SW480 (cell line): ENCODE data around the gene SYMPK.
A peak's percentile ranks its signal among the peaks of the same experiment; 100 is the strongest.

ENCODE experiments used
- DNase-seq: peaks from one replicate; pipeline ENCODE4 v3.0.0-alpha.2; 2016; ENCODE audit warnings: low spot score

The SYMPK gene

DNA sequence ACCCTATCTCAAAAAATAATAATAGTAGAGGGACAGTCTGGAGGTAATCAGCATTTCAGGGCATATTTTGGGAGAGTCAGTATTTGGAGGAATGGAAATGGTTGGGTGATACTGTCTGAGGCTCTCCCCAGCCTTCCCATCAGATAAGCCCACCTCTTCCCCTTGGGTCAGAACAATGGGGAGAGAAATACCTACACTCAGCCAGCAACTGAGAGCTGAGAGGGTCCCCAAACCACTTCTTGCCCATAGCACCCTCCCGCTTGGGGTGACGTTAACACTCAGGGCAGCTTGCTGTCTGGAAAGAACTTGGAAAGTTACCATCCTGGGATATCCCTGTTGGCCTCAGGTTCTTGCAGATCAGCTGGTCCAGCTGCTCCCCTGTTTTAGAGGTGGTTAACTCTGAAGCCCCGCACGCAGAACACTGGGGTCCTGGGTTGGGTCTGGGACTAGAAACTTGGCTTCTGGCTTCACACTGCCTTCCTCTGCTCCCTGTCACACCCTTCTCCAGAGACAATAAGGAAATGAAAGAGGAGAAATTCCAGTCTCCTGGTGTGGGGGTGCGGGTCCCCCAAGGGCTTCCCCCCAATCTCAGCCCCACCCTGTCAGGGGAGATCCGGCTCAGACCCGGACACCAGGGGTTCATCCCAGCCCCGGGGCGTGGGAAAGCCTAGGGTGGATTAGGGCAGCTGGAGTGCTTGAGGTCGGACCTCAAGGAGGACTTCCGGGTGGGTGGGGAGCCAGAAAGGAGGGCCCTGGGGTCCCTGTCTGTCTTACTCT, 3.6 kb upstream of the SYMPK start:
- no peak for DNase-seq

- no peak for DNase-seq
Observed at GRCh38 chr19:45865269-45865948, 2.5 kb upstream of the SYMPK start.

GRCh38 chr19:45864629-45865082, 1.7 kb upstream of the SYMPK start:
- DNase-seq = no peak

DNA sequence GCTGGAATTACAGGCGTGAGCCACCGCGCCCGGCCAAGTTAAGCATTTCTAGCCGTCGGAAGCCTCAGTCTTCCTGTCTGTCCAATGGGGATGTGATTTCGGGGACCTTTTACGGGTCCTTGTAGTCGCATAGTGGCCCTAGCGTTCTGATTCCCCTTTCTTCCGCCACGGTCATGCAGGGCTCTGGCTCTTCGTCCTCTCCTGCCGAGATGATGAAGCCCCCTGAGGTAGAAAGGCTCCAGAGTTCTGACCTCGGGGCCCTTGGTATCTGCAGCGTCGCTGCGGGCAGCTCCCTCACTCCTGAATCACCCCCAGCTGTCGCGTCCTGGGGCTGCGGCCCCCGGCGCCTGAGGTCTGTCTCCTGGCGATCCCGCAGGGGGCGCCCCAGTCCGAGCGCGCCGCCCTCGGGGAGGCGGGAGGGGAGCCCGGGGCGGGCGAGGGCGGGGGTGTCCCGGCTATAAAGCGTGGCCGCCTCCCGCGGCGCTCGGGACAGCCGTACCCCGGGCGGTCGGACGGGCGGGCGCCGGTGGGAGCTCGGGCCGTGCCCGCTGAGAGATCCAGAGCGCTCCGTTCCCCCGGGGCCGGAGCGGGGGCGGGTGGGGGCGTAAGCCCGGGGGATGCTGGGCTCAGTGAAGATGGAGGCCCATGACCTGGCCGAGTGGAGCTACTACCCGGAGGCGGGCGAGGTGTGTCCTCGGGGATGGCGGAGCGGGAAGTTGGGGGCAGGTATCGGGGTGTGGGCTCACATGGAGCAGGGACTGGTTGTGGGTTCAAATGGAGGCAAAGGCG, 1.1 kb upstream of the SYMPK start, which contains the start of gene FOXA3:
Gene FOXA3 (plus strand): TSS at position 487 of the 789 bp plus-strand sequence. CDS start 131 bp downstream, at position 618.
- peak; percentile 73 for DNase-seq

GRCh38 chr19:45863335-45863839, 440 bp upstream of the SYMPK start:
- DNase-seq = no peak

DNA sequence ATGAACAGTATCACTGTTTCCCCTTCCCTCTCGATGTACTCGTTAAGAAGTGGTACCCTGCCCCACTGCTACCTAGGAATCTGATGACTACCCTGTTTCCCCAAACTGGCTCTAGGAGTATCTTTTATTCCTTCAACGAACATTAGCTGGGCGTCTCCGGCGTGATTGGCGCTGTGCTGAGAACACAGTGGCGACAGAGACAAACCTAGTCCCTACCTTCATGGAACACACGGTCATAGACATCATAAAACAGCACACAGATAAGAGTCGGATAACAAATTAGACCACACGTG, 730 bp downstream of the SYMPK start:
- DNase-seq = no peak

DNA sequence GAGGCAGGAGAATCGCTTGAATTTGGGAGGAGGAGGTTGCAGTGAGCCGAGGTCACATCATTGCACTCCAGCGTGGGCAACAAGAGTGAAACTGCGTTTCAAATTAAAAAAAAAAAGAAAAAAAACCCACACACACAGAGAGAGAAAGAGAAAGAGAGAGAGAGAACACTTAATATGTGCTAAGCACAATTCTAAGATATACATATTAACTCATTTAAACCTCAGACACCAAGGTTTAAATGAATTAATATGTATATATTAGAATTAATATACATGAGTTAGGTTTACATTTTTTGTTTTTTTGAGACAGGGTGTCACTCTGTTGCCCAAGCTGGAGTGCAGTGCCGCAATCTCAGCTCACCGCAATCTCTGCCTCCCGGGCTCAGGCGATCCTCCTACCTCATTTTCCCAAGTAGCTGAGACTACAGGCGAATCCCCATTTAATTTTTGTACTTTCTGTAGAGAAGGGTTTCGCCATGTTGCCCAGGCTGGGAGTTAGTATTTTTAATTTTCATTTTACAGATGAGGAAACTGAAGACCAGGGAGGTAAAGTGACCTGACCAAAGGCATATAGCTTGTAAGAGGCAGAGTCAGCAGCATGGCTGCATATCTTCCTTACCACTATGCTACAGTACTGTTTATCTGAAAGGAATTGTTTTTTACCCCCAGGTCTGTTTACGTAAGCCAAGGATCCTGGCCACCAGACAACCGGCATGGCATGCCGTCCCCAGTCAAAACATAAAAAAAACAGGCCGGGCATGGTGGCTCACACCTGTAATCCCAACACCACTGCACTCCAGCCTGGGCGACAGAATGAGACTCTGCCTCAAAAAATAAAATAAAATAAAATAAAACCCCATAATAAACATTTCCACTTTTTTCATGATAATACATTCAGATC, 2.3 kb downstream of the SYMPK start:
- no peak for DNase-seq

DNA sequence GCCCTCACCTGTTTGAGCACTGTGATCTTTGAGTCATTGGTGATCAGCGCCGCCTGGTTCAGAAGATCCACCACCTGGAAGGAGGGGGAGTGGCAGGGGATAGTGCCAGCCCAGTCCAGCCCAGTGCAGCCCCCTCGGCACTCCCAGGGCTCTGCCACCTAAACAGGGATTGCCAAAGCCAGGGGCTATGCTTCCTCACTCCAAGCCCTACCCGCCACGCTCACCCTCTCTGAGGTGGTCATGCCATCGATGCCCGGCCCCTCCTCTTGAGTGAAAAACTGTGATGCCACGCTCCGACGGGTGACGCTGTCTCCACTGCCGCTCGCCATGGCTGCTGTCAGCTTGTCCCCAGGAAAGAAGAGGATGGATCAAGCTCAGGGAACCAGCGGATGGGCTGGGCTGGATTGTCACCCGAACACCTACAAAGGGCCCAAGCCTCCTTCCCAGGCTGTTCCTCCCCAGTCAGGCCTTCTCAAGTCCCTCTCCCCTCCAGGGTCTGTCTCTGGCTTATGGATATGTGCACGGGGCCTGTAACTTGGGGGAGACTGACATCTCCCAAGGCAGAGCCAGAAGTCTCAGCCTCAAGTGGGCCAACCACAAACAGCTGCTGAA, 8.7 kb downstream of the SYMPK start:
- DNase-seq = no peak

DNA sequence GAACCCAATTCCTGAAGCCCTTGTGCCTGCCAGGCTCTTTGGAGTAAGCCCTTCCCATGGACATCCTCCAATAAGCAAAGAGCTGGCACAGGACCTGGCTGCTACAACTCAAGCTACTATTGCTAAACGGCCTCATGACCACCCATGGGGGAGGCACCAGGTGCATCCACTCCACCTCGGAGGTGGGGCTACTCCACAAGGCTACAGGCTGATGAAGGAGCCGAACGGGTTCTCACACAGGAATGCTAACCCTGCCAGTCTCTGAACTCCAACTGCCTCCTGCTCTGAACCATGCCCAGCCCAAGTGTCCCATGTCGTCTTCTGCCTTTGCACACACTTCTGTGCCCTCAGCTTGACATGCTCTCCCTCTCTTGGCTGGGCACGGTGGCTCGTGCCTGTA, 10.0 kb downstream of the SYMPK start:
- no peak for DNase-seq

- DNase-seq = no peak
Observed at GRCh38 chr19:45852145-45852750, 10.7 kb downstream of the SYMPK start.

DNA sequence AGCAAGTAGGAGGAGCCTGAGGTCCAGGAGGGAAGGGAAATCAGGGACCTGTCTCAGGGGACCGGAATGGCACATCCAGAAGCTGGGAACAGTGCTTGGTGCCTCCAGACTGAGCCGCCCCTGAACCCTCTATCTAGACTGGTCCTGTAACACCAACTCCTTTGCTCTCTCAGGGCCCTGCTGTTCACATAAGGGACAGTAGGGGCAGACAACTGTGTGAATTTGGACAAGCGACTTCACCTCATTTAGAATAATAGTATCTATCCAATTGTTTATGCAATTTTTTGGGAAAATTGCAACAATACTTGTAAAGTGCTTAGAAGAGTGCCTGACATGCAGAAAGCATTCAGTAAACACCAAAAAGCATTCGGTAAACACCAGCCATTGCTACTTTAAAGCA, 14.0 kb downstream of the SYMPK start:
- no peak for DNase-seq

DNA sequence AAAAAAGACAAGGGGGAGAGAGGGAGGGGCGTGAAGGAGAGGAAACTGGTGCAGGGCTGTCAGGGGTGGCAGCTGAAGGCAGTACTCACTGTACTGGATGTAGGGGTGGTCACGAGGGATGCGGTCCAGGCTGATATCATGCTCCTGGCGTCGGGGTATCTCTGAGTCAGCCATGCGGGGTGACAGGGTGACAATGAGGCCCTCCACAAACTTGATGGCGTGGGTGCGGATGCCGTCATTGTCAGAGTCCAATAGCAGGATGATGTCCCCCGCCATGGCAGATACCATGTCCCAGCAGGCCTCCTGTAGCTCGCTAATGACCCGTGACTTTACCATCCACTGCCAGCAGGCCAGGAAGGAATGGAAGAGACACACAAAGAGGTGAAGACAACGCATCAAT, 15.3 kb downstream of the SYMPK start:
- DNase-seq = no peak

DNA sequence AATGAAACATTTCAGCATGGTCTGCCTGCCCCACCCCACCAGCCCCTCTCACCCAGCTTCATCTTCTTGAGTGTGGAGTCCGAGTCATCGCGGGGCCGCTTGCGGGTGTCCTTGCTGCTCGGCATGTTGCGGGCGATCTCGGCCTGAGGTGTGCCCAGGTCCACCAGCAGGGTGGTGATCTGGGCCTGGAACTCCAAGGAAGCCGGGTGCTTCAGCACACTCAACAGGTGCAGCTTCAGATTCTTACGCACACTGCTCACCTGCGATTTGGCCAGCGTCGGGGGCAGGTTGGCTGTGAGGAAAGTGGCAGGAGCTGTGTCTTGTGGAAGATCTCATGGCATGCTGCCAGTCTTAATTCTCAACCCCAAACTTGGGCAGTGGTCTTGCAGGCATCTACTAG, 20.7 kb downstream of the SYMPK start:
- no peak for DNase-seq

DNA sequence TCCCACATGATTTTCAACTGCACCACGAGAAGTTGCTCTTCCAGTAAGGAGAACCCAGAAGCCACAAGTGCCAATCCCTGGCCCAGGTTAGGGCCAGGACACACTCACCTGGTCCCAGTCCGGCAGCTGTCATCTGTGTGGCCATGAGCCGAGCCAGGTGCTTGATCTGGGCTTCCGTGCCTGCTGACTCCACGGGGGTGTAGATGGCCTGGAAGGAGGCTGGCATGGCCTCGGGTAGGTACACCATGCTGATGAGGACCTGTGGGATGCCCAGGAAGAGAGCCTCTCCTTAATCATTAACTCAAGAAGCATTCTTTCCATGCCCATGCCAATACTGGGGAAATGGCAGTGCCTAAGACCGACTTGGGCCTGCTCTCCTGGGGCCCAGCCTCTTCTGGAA, 28.0 kb downstream of the SYMPK start:
- DNase-seq = no peak

GRCh38 chr19:45828945-45829344, 34.0 kb downstream of the SYMPK start:
- no peak for DNase-seq

DNA sequence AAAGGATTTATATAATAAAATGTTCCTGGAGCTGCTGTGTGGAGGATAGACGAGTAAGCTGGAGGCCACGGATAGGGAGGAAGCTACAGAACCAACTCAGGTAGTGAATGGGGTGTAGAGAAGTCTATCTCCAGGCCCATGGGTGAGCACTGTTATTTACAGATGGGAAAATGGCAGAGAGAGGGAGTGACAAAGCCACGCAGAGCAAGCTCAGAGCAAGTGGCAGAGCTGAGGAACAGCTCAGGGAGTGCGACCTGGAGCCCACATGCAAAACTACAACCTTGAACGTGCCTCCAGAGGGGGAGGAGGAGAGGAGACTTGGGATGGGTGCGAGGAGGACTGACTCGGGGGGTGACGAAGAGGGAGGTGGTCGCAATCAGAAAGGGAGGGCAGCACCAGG, 34.4 kb downstream of the SYMPK start:
- DNase-seq = no peak

GRCh38 chr19:45827459-45828093, 35.4 kb downstream of the SYMPK start:
- no peak for DNase-seq

DNA sequence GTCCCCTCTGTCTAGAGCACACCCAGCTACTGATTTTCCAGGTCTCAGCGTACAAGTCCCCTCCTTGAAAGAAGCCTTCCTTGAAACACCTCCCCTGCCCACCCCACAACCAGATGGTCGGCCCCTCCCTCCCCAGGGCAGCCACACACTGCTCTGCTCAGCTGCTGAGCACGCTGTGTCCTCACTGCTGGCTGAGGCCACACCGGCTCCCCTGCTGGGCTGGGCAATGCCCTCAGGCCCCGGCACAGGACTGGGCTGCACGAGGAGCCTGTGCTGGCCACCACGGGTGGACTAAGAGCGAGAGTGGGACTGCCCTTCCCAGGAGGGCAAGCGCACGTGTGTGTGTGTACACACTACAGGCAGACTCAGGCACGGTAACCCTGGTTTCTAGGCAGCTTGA, 36.0 kb downstream of the SYMPK start:
- DNase-seq = no peak

- no peak for DNase-seq
Observed at GRCh38 chr19:45825917-45826893, 36.7 kb downstream of the SYMPK start.
